ENCODE measurements around the gene THSD7B. TPM values are rescaled to one million over a fixed set of nuclear protein-coding genes. Genes with fewer than 3 reads are reported as not detected.

THSD7B gene
- total and polyA plus RNA-seq, 2 experiments from 2014 or later: not detected

GRCh38 chr2:137387044-137387443, 621.7 kb downstream of the THSD7B start:
- no peak for DNase-seq (ENCODE audit: low read depth in 1 of 2, low spot score in 1 of 2)
- Histone ChIP-seq H3K4me3 (no peak overlapping the region), H3K27me3 (no peaks in the 10 kb centered on the region), H3K4me1 (ENCODE audit: low read depth) (no peaks in the 10 kb centered on the region), H3K27ac (no peak overlapping the region), H3K36me3 (no peaks in the 10 kb centered on the region), H3K9me3 (ENCODE audit: low read depth) (no peaks in the 10 kb centered on the region)
- TF ChIP-seq, protein P1, sequence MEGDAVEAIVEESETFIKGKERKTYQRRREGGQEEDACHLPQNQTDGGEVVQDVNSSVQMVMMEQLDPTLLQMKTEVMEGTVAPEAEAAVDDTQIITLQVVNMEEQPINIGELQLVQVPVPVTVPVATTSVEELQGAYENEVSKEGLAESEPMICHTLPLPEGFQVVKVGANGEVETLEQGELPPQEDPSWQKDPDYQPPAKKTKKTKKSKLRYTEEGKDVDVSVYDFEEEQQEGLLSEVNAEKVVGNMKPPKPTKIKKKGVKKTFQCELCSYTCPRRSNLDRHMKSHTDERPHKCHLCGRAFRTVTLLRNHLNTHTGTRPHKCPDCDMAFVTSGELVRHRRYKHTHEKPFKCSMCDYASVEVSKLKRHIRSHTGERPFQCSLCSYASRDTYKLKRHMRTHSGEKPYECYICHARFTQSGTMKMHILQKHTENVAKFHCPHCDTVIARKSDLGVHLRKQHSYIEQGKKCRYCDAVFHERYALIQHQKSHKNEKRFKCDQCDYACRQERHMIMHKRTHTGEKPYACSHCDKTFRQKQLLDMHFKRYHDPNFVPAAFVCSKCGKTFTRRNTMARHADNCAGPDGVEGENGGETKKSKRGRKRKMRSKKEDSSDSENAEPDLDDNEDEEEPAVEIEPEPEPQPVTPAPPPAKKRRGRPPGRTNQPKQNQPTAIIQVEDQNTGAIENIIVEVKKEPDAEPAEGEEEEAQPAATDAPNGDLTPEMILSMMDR (IDR thresholded peaks at IDR 0.05; ENCODE audit: low read depth, low read length): no peak

DNA sequence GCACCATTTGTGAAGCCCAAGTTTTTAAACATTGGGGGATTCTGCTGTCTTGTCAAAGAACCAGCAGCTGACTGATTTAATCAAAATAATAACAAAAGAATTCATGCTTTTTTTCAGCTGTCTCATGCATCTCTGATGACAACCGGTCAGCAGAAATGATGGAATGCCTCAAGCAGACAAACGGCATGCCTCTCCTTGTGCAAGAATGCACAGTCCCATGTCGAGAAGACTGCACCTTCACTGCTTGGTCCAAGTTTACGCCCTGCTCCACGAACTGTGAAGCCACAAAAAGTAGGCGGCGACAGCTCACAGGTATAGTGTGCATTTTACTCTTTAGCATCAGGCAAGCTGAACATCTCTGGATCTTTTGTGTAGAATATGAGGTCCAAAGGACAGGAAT, 640.2 kb downstream of the THSD7B start:
- no peaks in the 10 kb centered on the region for H3K9me3 ChIP-seq (ENCODE audit: low read depth)
- DNase-seq (ENCODE audit: low read depth in 1 of 2, low spot score in 1 of 2): no peak
- H3K36me3 ChIP-seq: no peaks in the 10 kb centered on the region
- no peak overlapping the region for H3K4me3 ChIP-seq
- no peaks in the 10 kb centered on the region for H3K4me1 ChIP-seq (ENCODE audit: low read depth)
- no peak overlapping the region for H3K27ac ChIP-seq
- TF ChIP-seq, protein P1 (IDR thresholded peaks at IDR 0.05; ENCODE audit: low read depth, low read length): no peak
- H3K27me3 ChIP-seq: no peaks in the 10 kb centered on the region

DNA sequence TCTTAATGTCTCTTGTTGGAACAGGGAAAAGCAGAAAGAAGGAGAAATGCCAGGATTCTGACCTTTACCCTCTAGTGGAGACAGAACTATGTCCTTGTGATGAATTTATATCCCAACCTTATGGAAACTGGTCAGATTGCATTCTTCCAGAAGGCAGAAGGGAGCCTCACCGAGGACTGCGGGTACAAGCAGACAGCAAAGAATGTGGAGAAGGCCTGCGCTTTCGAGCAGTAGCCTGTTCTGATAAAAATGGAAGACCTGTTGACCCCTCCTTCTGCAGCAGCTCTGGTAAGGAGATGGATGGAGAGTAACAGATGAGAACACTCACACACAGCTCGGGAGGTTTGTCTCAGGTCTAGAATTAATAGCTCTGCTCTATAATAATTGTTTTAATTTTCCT, 646.2 kb downstream of the THSD7B start:
- no peak overlapping the region for H3K27ac ChIP-seq

DNA sequence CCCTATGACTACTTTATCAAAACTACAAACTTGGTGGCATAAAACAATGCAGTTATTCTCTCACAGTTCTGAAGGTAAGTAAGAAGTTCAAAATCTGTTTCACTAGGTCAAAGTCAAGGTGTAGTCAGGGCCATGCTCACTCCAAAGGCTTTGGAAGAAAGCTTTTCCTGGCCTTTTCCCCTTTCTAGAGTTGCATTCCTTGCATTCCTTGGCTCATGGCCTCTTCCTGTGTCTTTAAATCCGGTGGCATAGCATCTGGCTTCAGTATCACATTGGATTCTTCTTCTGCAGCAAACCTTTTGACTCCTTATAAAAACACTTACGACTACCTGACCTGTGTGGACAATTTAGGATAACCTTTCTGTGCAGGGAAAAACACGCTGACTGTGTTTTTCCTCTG, 655.4 kb downstream of the THSD7B start:
- H3K27ac ChIP-seq: no peak overlapping the region
- TF ChIP-seq, protein P1 (IDR thresholded peaks at IDR 0.05; ENCODE audit: low read depth, low read length): no peak
- no peaks in the 10 kb centered on the region for H3K36me3 ChIP-seq
- H3K4me1 ChIP-seq (ENCODE audit: low read depth): no peaks in the 10 kb centered on the region
- no peaks in the 10 kb centered on the region for H3K27me3 ChIP-seq
- H3K4me3 ChIP-seq: no peak overlapping the region
- H3K9me3 ChIP-seq (ENCODE audit: low read depth): no peaks in the 10 kb centered on the region
- DNase-seq (ENCODE audit: low read depth in 1 of 2, low spot score in 1 of 2): no peak

More for the DNA sequence above, 646.2 kb downstream of the THSD7B start:
- Histone ChIP-seq H3K4me1 (ENCODE audit: low read depth) (no peaks in the 10 kb centered on the region), H3K36me3 (no peaks in the 10 kb centered on the region), H3K9me3 (ENCODE audit: low read depth) (no peaks in the 10 kb centered on the region), H3K4me3 (no peak overlapping the region), H3K27me3 (no peaks in the 10 kb centered on the region)
- TF ChIP-seq, protein P1 (IDR thresholded peaks at IDR 0.05; ENCODE audit: low read depth, low read length): no peak
- no peak for DNase-seq (ENCODE audit: low read depth in 1 of 2, low spot score in 1 of 2)

DNA sequence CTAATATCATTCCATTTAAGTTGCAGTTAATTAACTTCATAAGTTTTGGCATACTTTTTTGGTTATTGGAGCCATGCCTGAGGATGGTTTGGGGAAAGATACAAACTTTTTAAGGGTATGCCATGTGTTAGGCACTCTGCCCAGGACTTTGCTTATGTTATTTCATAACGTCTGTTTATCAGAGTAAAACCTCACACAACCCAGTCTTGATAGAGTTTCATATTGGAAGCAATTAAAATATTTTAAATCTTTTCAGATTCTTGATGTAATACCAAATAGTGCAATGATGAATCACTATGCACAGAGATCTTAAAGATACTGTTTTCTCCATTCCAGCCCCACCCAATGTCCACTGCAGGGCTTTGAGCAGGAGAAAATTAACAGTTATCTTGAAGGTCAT, 669.8 kb downstream of the THSD7B start:
- no peaks in the 10 kb centered on the region for H3K9me3 ChIP-seq (ENCODE audit: low read depth)
- no peaks in the 10 kb centered on the region for H3K27me3 ChIP-seq
- H3K4me3 ChIP-seq: no peak overlapping the region
- H3K36me3 ChIP-seq: no peaks in the 10 kb centered on the region
- H3K4me1 ChIP-seq (ENCODE audit: low read depth): no peaks in the 10 kb centered on the region
- no peak for DNase-seq (ENCODE audit: low read depth in 1 of 2, low spot score in 1 of 2)
- H3K27ac ChIP-seq: no peak overlapping the region
- TF ChIP-seq, protein P1 (IDR thresholded peaks at IDR 0.05; ENCODE audit: low read depth, low read length): no peak

DNA sequence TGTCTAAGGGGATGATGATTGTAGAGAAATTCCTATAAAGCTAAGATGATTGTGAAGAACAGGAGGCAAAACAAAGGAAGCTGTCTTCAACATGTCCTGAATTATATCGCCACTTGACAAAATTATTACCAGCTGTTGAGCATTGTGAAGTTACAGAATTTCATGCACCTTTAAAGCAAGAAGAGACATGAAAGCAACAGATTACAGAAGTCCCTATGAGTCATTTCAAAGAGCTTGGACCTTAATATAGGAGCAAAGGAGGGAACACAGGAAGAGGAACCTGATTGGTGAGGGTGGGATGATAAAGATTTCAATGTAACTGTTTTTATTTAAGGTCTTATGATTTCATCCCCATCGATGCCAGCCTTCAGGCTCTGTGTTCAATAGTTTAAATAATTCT, 672.0 kb downstream of the THSD7B start:
- no peaks in the 10 kb centered on the region for H3K4me1 ChIP-seq (ENCODE audit: low read depth)

More for the DNA sequence above, 672.0 kb downstream of the THSD7B start:
- no peaks in the 10 kb centered on the region for H3K36me3 ChIP-seq
- no peaks in the 10 kb centered on the region for H3K9me3 ChIP-seq (ENCODE audit: low read depth)
- no peak for DNase-seq (ENCODE audit: low read depth in 1 of 2, low spot score in 1 of 2)
- no peak overlapping the region for H3K27ac ChIP-seq
- H3K4me3 ChIP-seq: no peak overlapping the region
- H3K27me3 ChIP-seq: no peaks in the 10 kb centered on the region
- TF ChIP-seq, protein P1 (IDR thresholded peaks at IDR 0.05; ENCODE audit: low read depth, low read length): no peak
